H9 (cell line): ENCODE results near the gene TRPM1. TPM values are rescaled to one million over a fixed set of nuclear protein-coding genes. Genes with fewer than 3 reads are reported as not detected.
A peak's percentile ranks its signal among the peaks of the same experiment; 100 is the strongest.

Experiments used
- DNase-seq: peaks from one replicate; pipeline ENCODE4 v3.0.0-alpha.2; 2017
- H2AFZ ChIP-seq: one replicate; pipeline ENCODE4 v1.6.1; 2013; ENCODE audit warnings: mild to moderate bottlenecking, low read length, control low read depth, moderate library complexity
- H2AK5ac ChIP-seq: 2 replicates; pipeline ENCODE4 v1.6.1; 2013; ENCODE audit warnings: low read length, control low read depth, mixed read lengths; ENCODE audit not compliant: insufficient read length
- H2BK120ac ChIP-seq: one replicate; pipeline ENCODE4 v1.6.1; 2013; ENCODE audit warnings: low read depth, mild to moderate bottlenecking, low read length, control low read depth, inconsistent platforms; ENCODE audit not compliant: poor library complexity, severe bottlenecking
- H2BK12ac ChIP-seq: 2 replicates; pipeline ENCODE4 v1.6.1; 2013; ENCODE audit warnings: low read length, control low read depth, mixed read lengths, low read depth; ENCODE audit not compliant: insufficient read length
- H2BK15ac ChIP-seq: 2 replicates; pipeline ENCODE4 v1.6.1; 2013; ENCODE audit warnings: low read depth, low read length, control low read depth
- H2BK20ac ChIP-seq: one replicate; pipeline ENCODE4 v1.6.1; 2013; ENCODE audit warnings: low read depth, mild to moderate bottlenecking, low read length, control low read depth, inconsistent platforms; ENCODE audit not compliant: poor library complexity, severe bottlenecking
- H2BK5ac ChIP-seq: 2 replicates; pipeline ENCODE4 v1.6.1; 2013; ENCODE audit warnings: low read length, control low read depth, mixed read lengths; ENCODE audit not compliant: insufficient read length
- H3K14ac ChIP-seq: 2 replicates; pipeline ENCODE4 v1.6.1; 2013; ENCODE audit warnings: low read length, control low read depth; ENCODE audit not compliant: insufficient read depth
- H3K18ac ChIP-seq: 2 replicates; pipeline ENCODE4 v1.6.1; 2013; ENCODE audit warnings: low read depth, mild to moderate bottlenecking, mixed read lengths, low read length, control low read depth; ENCODE audit not compliant: insufficient read length
- H3K23ac ChIP-seq: 2 replicates; pipeline ENCODE4 v1.6.1; 2013; ENCODE audit warnings: low read length, control low read depth, mixed read lengths, low read depth; ENCODE audit not compliant: insufficient read length
- H3K23me2 ChIP-seq: 2 replicates; pipeline ENCODE4 v1.6.1; 2013; ENCODE audit warnings: low read depth, mild to moderate bottlenecking, mixed read lengths, low read length, control low read depth; ENCODE audit not compliant: insufficient read length, poor library complexity, severe bottlenecking
- H3K27ac ChIP-seq: 2 replicates; pipeline ENCODE4 v1.5.1; 2013; ENCODE audit warnings: low read length, control low read depth, mixed read lengths, low read depth; ENCODE audit not compliant: insufficient read length
- H3K27me3 ChIP-seq: 2 replicates; pipeline ENCODE4 v1.6.1; 2013; ENCODE audit warnings: low read length, control low read depth, inconsistent platforms; ENCODE audit not compliant: insufficient read depth
- H3K4ac ChIP-seq: 2 replicates; pipeline ENCODE4 v1.6.1; 2013; ENCODE audit warnings: low read depth, mild to moderate bottlenecking, control low read depth, inconsistent platforms, low read length, moderate library complexity
- H3K4me1 ChIP-seq: 2 replicates; pipeline ENCODE4 v1.6.1; 2013; ENCODE audit warnings: low read length, control low read depth, inconsistent platforms; ENCODE audit not compliant: insufficient read depth
- H3K4me2 ChIP-seq: 2 replicates; pipeline ENCODE4 v1.6.1; 2013; ENCODE audit warnings: low read length, control low read depth, mixed read lengths; ENCODE audit not compliant: insufficient read length, insufficient read depth
- H3K56ac ChIP-seq: 2 replicates; pipeline ENCODE4 v1.6.1; 2013; ENCODE audit warnings: low read depth, mild to moderate bottlenecking, mixed read lengths, low read length, control low read depth; ENCODE audit not compliant: insufficient read length
- H3K79me1 ChIP-seq: 2 replicates; pipeline ENCODE4 v1.6.1; 2013; ENCODE audit warnings: low read depth, mild to moderate bottlenecking, moderate library complexity, low read length, control low read depth, inconsistent platforms; ENCODE audit not compliant: insufficient read depth, poor library complexity, severe bottlenecking
- H3K79me2 ChIP-seq: 2 replicates; pipeline ENCODE4 v1.6.1; 2013; ENCODE audit warnings: low read length, control low read depth, inconsistent platforms; ENCODE audit not compliant: insufficient read depth
- H3K9ac ChIP-seq: 2 replicates; pipeline ENCODE4 v1.6.1; 2013; ENCODE audit warnings: low read length, control low read depth, mixed read lengths; ENCODE audit not compliant: insufficient read length; ENCODE audit errors: extremely low read depth
- H3K9me3 ChIP-seq: one replicate; pipeline ENCODE4 v1.6.1; 2013; ENCODE audit warnings: low read depth, low read length, inconsistent platforms; ENCODE audit not compliant: control insufficient read depth
- H3T11ph ChIP-seq: one replicate; pipeline ENCODE4 v1.6.1; 2013; ENCODE audit warnings: mild to moderate bottlenecking, low read length, control low read depth, inconsistent platforms
- H4K20me1 ChIP-seq: one replicate; pipeline ENCODE4 v1.6.1; 2013; ENCODE audit not compliant: control insufficient read depth, insufficient read length, insufficient read depth
- H4K5ac ChIP-seq: 2 replicates; pipeline ENCODE4 v1.6.1; 2013; ENCODE audit warnings: low read depth, mild to moderate bottlenecking, mixed read lengths, low read length, control low read depth; ENCODE audit not compliant: insufficient read length
- H4K8ac ChIP-seq: replicated peaks from 2 replicates; pipeline ENCODE4 v1.6.1; 2013; ENCODE audit warnings: low read length, control low read depth, mixed read lengths, low read depth; ENCODE audit not compliant: insufficient read length
- H4K91ac ChIP-seq: 2 replicates; pipeline ENCODE4 v1.6.1; 2013; ENCODE audit warnings: low read depth, mild to moderate bottlenecking, moderate library complexity, mixed read lengths, low read length, control low read depth; ENCODE audit not compliant: insufficient read length
- H3K27ac Mint-ChIP-seq, 3 experiments: 2 replicates in 2 of 3; 3 replicates in 1 of 3; pipeline ENCODE4 v1.8.0; 2020 to 2021; ENCODE audit warnings: mixed read lengths in 3 of 3, mild to moderate bottlenecking in 1 of 3, moderate library complexity in 1 of 3
- H3K27me3 Mint-ChIP-seq: 2 replicates; pipeline ENCODE4 v1.8.0; 2021; ENCODE audit warnings: low read depth, mild to moderate bottlenecking, moderate library complexity, mixed read lengths
- H3K36me3 Mint-ChIP-seq, 3 experiments: 2 replicates in 2 of 3; 3 replicates in 1 of 3; pipeline ENCODE4 v1.8.0; 2020 to 2021; ENCODE audit warnings: low read depth in 3 of 3, mixed read lengths in 3 of 3; ENCODE audit not compliant: insufficient read depth in 1 of 3
- H3K4me1 Mint-ChIP-seq, 2 experiments: 2 replicates each; pipeline ENCODE4 v1.8.0; 2020; ENCODE audit warnings: mixed read lengths in 2 of 2
- H3K4me3 Mint-ChIP-seq, 2 experiments: 2 replicates in 1 of 2; 3 replicates in 1 of 2; pipeline ENCODE4 v1.8.0; 2020 to 2021; ENCODE audit warnings: mild to moderate bottlenecking in 2 of 2, mixed read lengths in 2 of 2, moderate library complexity in 1 of 2
- H3K9me3 Mint-ChIP-seq, 2 experiments: 2 replicates in 1 of 2; 3 replicates in 1 of 2; pipeline ENCODE4 v1.8.0; 2020; ENCODE audit warnings: mild to moderate bottlenecking in 2 of 2, mixed read lengths in 2 of 2, moderate library complexity in 1 of 2
- CTCF ChIP-seq: fragments of 200-600 bp; sonication (generic); conservative IDR thresholded peaks from 3 replicates; pipeline ENCODE4 v1.8.0; 2021; ENCODE audit warnings: antibody characterized with exemption, mild to moderate bottlenecking
- WGBS: extraction: QIAGEN DNeasy Blood & Tissue Kit; methylation state at CpG from one replicate; pipeline ENCODE4 v1.1.7; 2013; ENCODE audit warnings: missing lambda C conversion rate, low lambda C conversion rate, mixed read lengths; ENCODE audit not compliant: insufficient read length; ENCODE audit errors: extremely low coverage; 5-methylcytosine and 5-hydroxymethylcytosine counted together
- total RNA-seq: library from RNA; stranded (reverse); gene quantifications from 2 replicates; pipeline ENCODE4 v1.2.1, GENCODE V29; 2021

TRPM1 gene
- total RNA-seq, 1 experiment from 2014 or later, result not detected

DNA sequence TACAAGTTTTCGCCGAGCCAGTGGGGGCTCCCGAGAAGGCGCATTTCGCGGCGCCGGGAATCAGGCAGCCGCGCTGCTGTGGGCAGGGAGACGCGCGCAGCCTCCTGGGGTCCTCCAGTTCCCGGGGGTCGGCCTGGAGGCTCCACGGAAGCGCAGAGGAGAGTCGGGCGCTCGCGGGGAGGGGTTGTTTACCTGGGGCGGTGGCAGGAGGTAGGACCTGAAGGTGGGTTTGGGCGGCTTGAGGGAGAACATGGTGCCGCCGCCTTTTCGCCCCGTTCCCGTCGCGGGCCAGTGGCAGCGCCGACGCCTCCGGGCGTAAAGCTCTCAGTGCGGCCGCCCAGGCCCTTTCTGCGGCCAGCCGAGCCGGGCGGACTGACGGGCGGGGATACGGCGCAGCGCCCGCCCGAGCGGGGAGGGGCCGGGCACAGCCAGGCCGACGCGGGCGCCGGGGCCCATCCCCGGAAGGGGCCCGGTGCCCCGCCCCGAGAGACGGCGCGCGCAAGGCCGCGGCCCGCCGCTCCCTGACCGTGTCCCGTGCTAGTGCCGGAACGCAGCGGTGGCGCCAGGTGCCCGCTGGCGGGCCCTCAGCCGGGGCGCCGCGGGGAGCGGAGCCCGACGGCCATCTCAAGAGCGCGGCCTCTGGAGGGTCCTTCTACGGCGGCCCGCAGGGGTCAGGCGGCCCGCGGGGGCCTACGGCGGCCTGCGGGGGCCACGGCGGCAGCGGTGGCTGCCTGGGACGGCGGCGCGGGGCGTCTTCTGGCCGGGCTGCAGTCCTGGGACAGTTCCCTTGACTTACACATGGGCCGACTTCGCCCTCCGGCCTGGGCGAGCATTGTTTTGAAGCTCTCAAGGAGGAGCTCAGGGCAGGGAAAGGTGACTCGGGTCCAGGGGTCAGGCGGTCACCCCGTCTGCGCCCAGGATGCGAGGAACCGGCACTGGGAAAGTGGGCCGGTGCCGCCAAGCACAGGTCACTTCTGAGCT is 110.0 kb downstream of the TRPM1 start, which contains the start of gene MTMR10:
MTMR10 (minus strand) TSS at position 374 of the 981 bp plus-strand sequence; CDS start at position 252, 122 bp downstream.
- Histone ChIP-seq H3K56ac (no peak within 1 kb of the TSS), H3K18ac (peak within 1 kb of the TSS; percentile 52), H2AFZ (no peak within 1 kb of the TSS), H2BK5ac (no peak within 1 kb of the TSS), H2BK15ac (no peak within 1 kb of the TSS), H3K27me3 (no peaks in the 10 kb centered on the region), H4K5ac (no peak within 1 kb of the TSS), H3K23ac (no peak within 1 kb of the TSS), H3K79me2 (peaks cover 4% of the 10 kb centered on the region; the same call in 1 of the 2 replicates), H3K9ac (peak within 1 kb of the TSS; percentile 73), H2BK20ac (no peak within 1 kb of the TSS), H3K23me2 (peaks cover 10% of the 10 kb centered on the region), H2AK5ac (no peak within 1 kb of the TSS), H3T11ph (no peak within 1 kb of the TSS), H2BK120ac (no peak within 1 kb of the TSS), H3K4me1 (no peaks in the 10 kb centered on the region; the same call in 1 of the 2 replicates), H3K4ac (no peak within 1 kb of the TSS), H3K14ac (peak within 1 kb of the TSS; percentile 3), H4K91ac (no peak within 1 kb of the TSS), H3K79me1 (no peaks in the 10 kb centered on the region), H4K20me1 (no peaks in the 10 kb centered on the region), H3K9me3 (no peaks in the 10 kb centered on the region), H3K4me2 (peak within 1 kb of the TSS; percentile 62), H2BK12ac (no peak within 1 kb of the TSS), H4K8ac (no peak within 1 kb of the TSS), H3K27ac (no peak within 1 kb of the TSS)
- Mint-ChIP-seq H3K27me3 (no peaks in the 10 kb centered on the region), H3K36me3 (peaks cover 0 to 3% (median 3%) of the 10 kb centered on the region in 3 experiments; a peak in 3 of 7 replicates), H3K9me3 (no peaks in the 10 kb centered on the region), H3K4me1 (peaks cover 19% of the 10 kb centered on the region in 2 experiments), H3K27ac (peak within 1 kb of the TSS; percentile 65 to 92 (median 78); a peak in 6 of 7 replicates), H3K4me3 (peak within 1 kb of the TSS; percentile 90 to 92)
- TF ChIP-seq CTCF, result no peak
- DNase-seq, result peak; percentile 79
- no CpG with 5 or more reads among the region's 114 CpGs for WGBS
